AG04450 (cell line): ENCODE data around the gene FAM184B. TPM values are rescaled to one million over a fixed set of nuclear protein-coding genes. Genes with fewer than 3 reads are reported as not detected.

Experiments used
- CTCF ChIA-PET: fragments of 300-600, 350-600 bp; formaldehyde crosslinking; extraction: SDS; loops from one replicate; lab custom pipeline; 2022; ENCODE audit warnings: antibody characterized with exemption, inconsistent platforms; lab: Charles Lee
- POLR2A ChIA-PET: fragments of 350-600 bp; formaldehyde crosslinking; extraction: SDS; loops from one replicate; lab custom pipeline; 2021; ENCODE audit warnings: antibody characterized with exemption, inconsistent platforms; lab: Yijun Ruan, JAX
- DNase-seq: peaks from one replicate; pipeline ENCODE4 v3.0.0-alpha.2; 2011; ENCODE audit warnings: low read depth, low spot score
- H3K27ac ChIP-seq: one replicate; pipeline ENCODE4 v1.5.1; 2012; ENCODE audit warnings: low read depth, low read length, control low read depth
- H3K27me3 ChIP-seq: one replicate; pipeline ENCODE4 v1.6.0; 2012; ENCODE audit warnings: low read length; ENCODE audit not compliant: control insufficient read depth, insufficient read depth
- H3K4me3 ChIP-seq: 2 replicates; pipeline ENCODE4 v1.5.1; 2011; ENCODE audit warnings: mild to moderate bottlenecking, low read depth, low read length, control low read depth
- H3K9me3 ChIP-seq: 2 replicates; pipeline ENCODE4 v1.5.1; 2012; ENCODE audit warnings: low read length; ENCODE audit not compliant: control insufficient read depth, insufficient read depth
- polyA plus RNA-seq: library from polyadenylated mRNA; depleted of rRNA; stranded (reverse); fragments of >200 nt; gene quantifications from 2 replicates; pipeline ENCODE4 v1.2.3, GENCODE V29; 2011
- TF ChIP-seq, protein P1 (sequence below): IDR thresholded peaks from 2 replicates; pipeline ENCODE4 v1.5.1; 2011; ENCODE audit warnings: low read depth, low read length, control low read depth, inconsistent platforms

Gene FAM184B
- polyA plus RNA-seq, 1 experiment = 0.09 TPM

DNA sequence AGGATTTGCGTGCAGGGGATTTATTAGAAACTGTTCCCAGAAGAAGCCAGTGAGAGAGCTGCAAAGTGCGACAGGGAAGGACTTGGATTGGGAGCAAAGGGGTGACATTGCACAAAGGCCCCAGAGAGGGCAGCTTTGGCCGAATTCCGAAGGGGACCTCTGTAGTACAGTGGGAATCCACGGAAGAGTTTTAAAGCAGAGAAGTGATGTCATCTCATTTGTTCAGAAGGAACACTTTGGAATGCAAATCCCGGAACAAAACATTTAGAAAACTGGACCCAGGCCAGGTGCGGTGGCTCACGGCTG lies 71.7 kb downstream of the FAM184B start:
- Histone ChIP-seq H3K4me3 (no peak overlapping the region), H3K27me3 (peaks cover 4% of the 10 kb centered on the region), H3K27ac (no peak overlapping the region), H3K9me3 (no peaks in the 10 kb centered on the region; the same call in 1 of the 2 replicates)
- DNase-seq = no peak
- TF ChIP-seq, protein P1, sequence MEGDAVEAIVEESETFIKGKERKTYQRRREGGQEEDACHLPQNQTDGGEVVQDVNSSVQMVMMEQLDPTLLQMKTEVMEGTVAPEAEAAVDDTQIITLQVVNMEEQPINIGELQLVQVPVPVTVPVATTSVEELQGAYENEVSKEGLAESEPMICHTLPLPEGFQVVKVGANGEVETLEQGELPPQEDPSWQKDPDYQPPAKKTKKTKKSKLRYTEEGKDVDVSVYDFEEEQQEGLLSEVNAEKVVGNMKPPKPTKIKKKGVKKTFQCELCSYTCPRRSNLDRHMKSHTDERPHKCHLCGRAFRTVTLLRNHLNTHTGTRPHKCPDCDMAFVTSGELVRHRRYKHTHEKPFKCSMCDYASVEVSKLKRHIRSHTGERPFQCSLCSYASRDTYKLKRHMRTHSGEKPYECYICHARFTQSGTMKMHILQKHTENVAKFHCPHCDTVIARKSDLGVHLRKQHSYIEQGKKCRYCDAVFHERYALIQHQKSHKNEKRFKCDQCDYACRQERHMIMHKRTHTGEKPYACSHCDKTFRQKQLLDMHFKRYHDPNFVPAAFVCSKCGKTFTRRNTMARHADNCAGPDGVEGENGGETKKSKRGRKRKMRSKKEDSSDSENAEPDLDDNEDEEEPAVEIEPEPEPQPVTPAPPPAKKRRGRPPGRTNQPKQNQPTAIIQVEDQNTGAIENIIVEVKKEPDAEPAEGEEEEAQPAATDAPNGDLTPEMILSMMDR = no peak
- ChIA-PET CTCF (no interaction called here), POLR2A (no interaction called here)

DNA sequence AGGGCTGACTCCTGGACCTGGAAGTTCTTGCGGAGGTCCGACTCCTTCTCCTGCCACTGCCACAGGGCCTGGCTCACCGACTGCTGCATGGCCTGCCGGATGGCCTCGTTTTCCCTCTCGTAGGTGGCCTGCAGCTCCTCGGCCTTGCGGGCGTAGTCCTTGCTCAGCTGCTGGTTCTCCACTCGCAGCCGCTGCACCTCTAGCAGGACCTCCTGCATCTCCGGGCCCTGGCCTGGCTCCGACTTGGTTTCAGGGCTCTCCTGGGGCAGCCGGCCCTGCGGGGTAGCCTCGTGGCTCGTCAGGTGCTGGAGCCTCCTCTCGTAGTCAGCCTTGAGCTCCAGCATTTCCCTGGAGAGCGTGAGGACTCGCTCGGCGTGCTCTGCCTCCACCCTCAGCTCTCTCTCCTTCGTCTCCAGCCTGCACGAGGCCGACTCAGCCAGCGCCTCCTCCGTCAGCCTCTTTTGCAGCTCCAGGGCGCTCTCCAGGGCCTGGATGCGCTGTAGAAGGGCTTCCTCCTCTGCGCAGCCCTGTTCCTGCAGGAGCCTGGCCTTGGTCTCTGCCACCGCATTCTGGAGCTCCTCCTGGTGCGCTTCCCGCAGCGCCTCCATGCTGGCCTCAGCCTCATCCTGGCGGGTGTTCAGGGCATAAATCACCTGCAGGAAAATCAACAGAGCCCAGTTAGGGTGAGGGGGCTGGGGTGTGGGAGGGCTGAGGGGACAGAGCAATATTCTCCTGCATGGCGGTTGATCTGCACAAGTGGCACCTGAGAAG lies 72.2 kb downstream of the FAM184B start:
- TF ChIP-seq, protein P1 = no peak
- H3K4me3 ChIP-seq = no peak overlapping the region
- ChIA-PET POLR2A (no interaction called here), CTCF (no interaction called here)
- no peak overlapping the region for H3K27ac ChIP-seq
- DNase-seq = no peak
- peaks cover 4% of the 10 kb centered on the region for H3K27me3 ChIP-seq
- no peaks in the 10 kb centered on the region; the same call in 1 of the 2 replicates for H3K9me3 ChIP-seq

DNA sequence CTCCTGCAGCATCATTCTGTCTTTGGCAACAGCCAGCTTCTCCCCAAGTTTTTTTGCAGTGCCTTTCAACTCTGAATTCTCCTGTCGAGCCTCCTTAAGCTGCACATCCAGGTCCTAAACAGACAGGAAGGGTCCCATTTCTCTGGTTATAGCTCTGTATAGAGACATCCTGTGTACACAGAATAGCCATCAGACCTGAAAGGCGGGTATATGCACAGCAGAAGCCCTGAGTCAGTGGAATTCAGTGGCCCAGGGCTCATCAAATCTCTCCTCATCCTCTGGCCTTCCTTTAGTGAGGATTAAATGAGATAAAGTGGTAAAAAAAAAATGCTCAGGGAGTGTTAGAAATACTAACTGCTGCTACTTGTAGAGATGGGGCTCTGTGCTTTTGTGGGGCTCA lies 73.8 kb downstream of the FAM184B start:
- TF ChIP-seq, protein P1 = no peak
- Histone ChIP-seq H3K9me3 (no peaks in the 10 kb centered on the region; the same call in 1 of the 2 replicates), H3K27me3 (peaks cover 4% of the 10 kb centered on the region), H3K27ac (no peak overlapping the region), H3K4me3 (no peak overlapping the region)
- no peak for DNase-seq
- ChIA-PET CTCF (no interaction called here), POLR2A (no interaction called here)

DNA sequence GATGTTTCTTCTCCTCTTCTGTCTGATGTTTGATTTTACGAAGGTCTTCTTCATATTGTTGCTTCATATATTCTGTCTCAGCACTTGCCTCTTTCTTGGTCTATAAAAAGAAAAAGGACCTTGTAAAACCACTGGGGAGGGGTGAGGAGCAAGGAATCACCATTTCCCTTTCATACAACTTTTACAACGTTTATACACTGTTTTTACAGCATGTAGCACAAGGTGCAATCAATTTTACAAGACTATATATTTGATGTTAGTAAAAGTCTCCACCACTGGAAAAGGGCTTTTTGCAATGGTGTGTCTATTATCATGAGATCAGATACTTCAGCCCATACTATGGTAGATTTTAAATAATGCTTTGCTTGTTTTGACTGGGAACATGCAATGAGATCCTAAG lies 76.3 kb downstream of the FAM184B start:
- peaks cover 4% of the 10 kb centered on the region for H3K27me3 ChIP-seq
- no peak overlapping the region for H3K27ac ChIP-seq
- H3K4me3 ChIP-seq = no peak overlapping the region
- CTCF ChIA-PET = no interaction called here
- POLR2A ChIA-PET = no interaction called here
- DNase-seq = no peak
- TF ChIP-seq, protein P1 = no peak
- H3K9me3 ChIP-seq = no peaks in the 10 kb centered on the region; the same call in 1 of the 2 replicates

DNA sequence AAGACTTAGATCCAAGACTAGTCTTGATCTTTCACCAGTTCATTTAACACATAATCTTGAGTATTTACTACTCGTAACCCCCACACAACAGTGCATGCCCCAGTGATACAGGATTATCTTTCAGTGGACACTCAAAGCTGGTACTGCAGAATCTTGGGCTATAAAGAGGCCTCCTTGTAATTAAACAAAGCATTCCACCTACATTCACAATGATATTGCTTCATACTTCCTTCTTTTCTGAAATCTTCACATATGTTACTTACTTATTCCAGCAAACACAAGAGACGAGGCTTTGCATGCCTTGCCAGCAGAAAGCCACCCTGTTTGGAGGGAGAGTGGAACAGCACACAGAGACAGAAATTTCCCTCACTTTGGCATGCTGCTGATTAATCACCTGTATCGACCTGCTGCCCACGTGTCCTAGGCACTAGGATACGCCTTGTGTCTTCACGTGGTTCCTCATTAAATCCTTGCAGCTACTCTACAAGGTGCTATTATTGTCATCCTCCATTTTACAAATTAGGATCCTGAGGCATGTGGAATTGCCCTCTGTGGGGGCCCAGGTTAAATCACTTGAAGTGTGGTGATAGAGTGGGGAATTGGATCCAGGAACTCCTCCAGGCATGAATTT lies 77.3 kb downstream of the FAM184B start:
- Histone ChIP-seq H3K27me3 (peaks cover 4% of the 10 kb centered on the region), H3K27ac (no peak overlapping the region), H3K4me3 (no peak overlapping the region), H3K9me3 (no peaks in the 10 kb centered on the region; the same call in 1 of the 2 replicates)
- CTCF ChIA-PET = no interaction called here
- POLR2A ChIA-PET = no interaction called here
- TF ChIP-seq, protein P1 = no peak
- no peak for DNase-seq
